Activated CD4-positive, CD25-positive, alpha-beta regulatory T cell treated with anti-CD3 and anti-CD28 coated beads, Interleukin-2, amount 50 U/mL, for 16 hours (primary cell): Measurements from ENCODE around the gene WASHC2A.
"Not testable (repeated sequence)": the region's sequence is repeated elsewhere in the genome, so short reads cannot be mapped to it uniquely, and the experiment has no call there.

Experiments used
- DNase-seq: peaks from one replicate; pipeline ENCODE4 v3.0.0-alpha.2; 2020; ENCODE audit warnings: low read depth, low spot score

Gene WASHC2A

GRCh38 chr10:50067546-50068351 lies at the start of gene WASHC2A:
TSS of gene WASHC2A (plus strand) at chr10:50067954. CDS start at chr10:50068006, 52 bp downstream.
- DNase-seq: peak; percentile 86

- DNase-seq: not testable (repeated sequence)
Observed at GRCh38 chr10:50019279-50019678, 48.5 kb upstream of the WASHC2A start.

GRCh38 chr10:50020451-50021024 lies 47.2 kb upstream of the WASHC2A start:
- DNase-seq: not testable (repeated sequence)

- no peak for DNase-seq
Observed at GRCh38 chr10:50021646-50022045, 46.1 kb upstream of the WASHC2A start.

GRCh38 chr10:50024716-50025383 lies 42.9 kb upstream of the WASHC2A start:
- DNase-seq: not testable (repeated sequence)

- no peak for DNase-seq
Observed at GRCh38 chr10:50025627-50026026, 42.1 kb upstream of the WASHC2A start.

- no peak for DNase-seq
Observed at GRCh38 chr10:50027195-50027594, 40.6 kb upstream of the WASHC2A start.

- DNase-seq: no peak
Observed at GRCh38 chr10:50033481-50033880, 34.3 kb upstream of the WASHC2A start.

GRCh38 chr10:50035337-50035736 lies 32.4 kb upstream of the WASHC2A start:
- not testable (repeated sequence) for DNase-seq

- no peak for DNase-seq
Observed at GRCh38 chr10:50044941-50045664, 22.7 kb upstream of the WASHC2A start.

GRCh38 chr10:50046457-50046856 lies 21.3 kb upstream of the WASHC2A start:
- DNase-seq: not testable (repeated sequence)

GRCh38 chr10:50047594-50047993 lies 20.2 kb upstream of the WASHC2A start:
- DNase-seq: not testable (repeated sequence)

GRCh38 chr10:50051995-50052660 lies 15.6 kb upstream of the WASHC2A start:
- DNase-seq: not testable (repeated sequence)

GRCh38 chr10:50052778-50053376 lies 14.9 kb upstream of the WASHC2A start:
- DNase-seq: not testable (repeated sequence)

GRCh38 chr10:50055494-50056292 lies 12.1 kb upstream of the WASHC2A start:
- DNase-seq: not testable (repeated sequence)

- DNase-seq: not testable (repeated sequence)
Observed at GRCh38 chr10:50056654-50057053, 11.1 kb upstream of the WASHC2A start.

GRCh38 chr10:50058727-50059126 lies 9.0 kb upstream of the WASHC2A start:
- DNase-seq: not testable (repeated sequence)

- DNase-seq: not testable (repeated sequence)
Observed at GRCh38 chr10:50059946-50060345, 7.8 kb upstream of the WASHC2A start.

GRCh38 chr10:50061548-50061947 lies 6.2 kb upstream of the WASHC2A start:
- not testable (repeated sequence) for DNase-seq

- DNase-seq: no peak
Observed at GRCh38 chr10:50063100-50063499, 4.7 kb upstream of the WASHC2A start.
